ENCODE data around the gene GSK3B. TPM values are rescaled to one million over a fixed set of nuclear protein-coding genes. Genes with fewer than 3 reads are reported as not detected.

The GSK3B gene
- total RNA-seq, 5 donors from 2014 or later (not counting 1 experiment from before 2014, with no cell fraction given), result 30.5 to 47.9 (median 32.7) TPM

- Mint-ChIP-seq H3K27me3 (no peaks in the 10 kb centered on the region), H3K9me3 (peaks cover 0 to 3% (median 1%) of the 10 kb centered on the region in 3 donors), H3K4me3 (no peak overlapping the region), H3K27ac (no peak overlapping the region), H3K36me3 (peaks cover 46% of the 10 kb centered on the region), H3K4me1 (peaks cover 47 to 60% (median 51%) of the 10 kb centered on the region in 3 donors)
- ATAC-seq (replicated peaks in 1 of 4) (no peak), DNase-seq (no peak)
- no CpG with 5 or more reads among the region's 1 CpG for WGBS (ENCODE audit: insufficient coverage)
- ChIA-PET POLR2A (interaction anchor here in 1 of 2 donors (0.5 kb wide), 1 partner anchor 18 kb away, joined by 7 read pairs; no protein-coding TSS in a partner anchor), CTCF (no interaction called here)
- Histone ChIP-seq H3K27ac (ENCODE audit: low read length) (no peak overlapping the region), H3K9me3 (no peaks in the 10 kb centered on the region), H3K27me3 (replicated peaks in 1 of 2; ENCODE audit: control insufficient read depth in 2 of 2, extremely low read depth in 1 of 2, insufficient read depth in 2 of 2, low read length in 1 of 2) (no peaks in the 10 kb centered on the region), H3K36me3 (ENCODE audit: control insufficient read depth in 2 of 2, extremely low read depth in 1 of 2, insufficient read depth in 1 of 2, low read length in 1 of 2) (peaks cover 0 to 7% of the 10 kb centered on the region in 2 donors), H3K4me1 (ENCODE audit: control insufficient read depth in 1 of 2, extremely low read depth in 1 of 2, insufficient read depth in 2 of 2, low read length in 2 of 2) (no peaks in the 10 kb centered on the region), H3K4me3 (ENCODE audit: control insufficient read depth in 1 of 2, extremely low read depth in 1 of 2, low read length in 1 of 2) (no peak overlapping the region)
These were observed 116.9 kb downstream of the GSK3B start for GRCh38 chr3:119977353-119977752.

DNA sequence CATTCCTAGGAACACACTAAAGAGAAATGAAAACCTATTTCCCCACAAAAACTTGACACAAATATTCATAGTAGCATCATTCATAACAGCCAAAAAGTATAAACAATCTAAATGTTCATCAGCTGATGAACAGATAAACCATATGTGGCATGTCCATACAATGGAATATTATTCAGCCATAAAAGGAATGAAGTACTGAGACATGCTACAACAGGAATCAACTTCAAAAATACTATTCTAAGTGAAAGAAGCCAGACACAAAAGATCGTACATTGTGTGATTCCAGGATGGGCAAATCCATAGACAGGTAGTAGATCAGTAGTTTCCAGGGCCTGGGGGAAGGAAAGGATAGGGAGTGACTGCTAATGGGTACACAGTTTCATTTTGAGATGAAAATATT is 118.0 kb downstream of the GSK3B start:
- Histone ChIP-seq H3K4me1 (ENCODE audit: control insufficient read depth in 1 of 2, extremely low read depth in 1 of 2, insufficient read depth in 2 of 2, low read length in 2 of 2) (no peaks in the 10 kb centered on the region), H3K27ac (ENCODE audit: low read length) (no peak overlapping the region), H3K36me3 (ENCODE audit: control insufficient read depth in 2 of 2, extremely low read depth in 1 of 2, insufficient read depth in 1 of 2, low read length in 1 of 2) (peaks cover 0 to 7% of the 10 kb centered on the region in 2 donors), H3K9me3 (no peaks in the 10 kb centered on the region), H3K4me3 (ENCODE audit: control insufficient read depth in 1 of 2, extremely low read depth in 1 of 2, low read length in 1 of 2) (no peak overlapping the region), H3K27me3 (replicated peaks in 1 of 2; ENCODE audit: control insufficient read depth in 2 of 2, extremely low read depth in 1 of 2, insufficient read depth in 2 of 2, low read length in 1 of 2) (no peaks in the 10 kb centered on the region)
- H3K27ac Mint-ChIP-seq, result no peak overlapping the region
- WGBS (ENCODE audit: insufficient coverage), result no CpG with 5 or more reads among the region's 1 CpG
- POLR2A ChIA-PET, result no interaction called here
- CTCF ChIA-PET, result interaction anchor here in 1 of 2 donors (0.6 kb wide), 1 partner anchor 171 kb away, joined by 4 read pairs; no protein-coding TSS in a partner anchor
- H3K36me3 Mint-ChIP-seq, result peaks cover 44% of the 10 kb centered on the region
- H3K4me3 Mint-ChIP-seq, result no peak overlapping the region
- H3K27me3 Mint-ChIP-seq, result no peaks in the 10 kb centered on the region
- ATAC-seq (replicated peaks in 1 of 4), result no peak
- DNase-seq, result no peak
- peaks cover 46 to 56% (median 48%) of the 10 kb centered on the region in 3 donors for H3K4me1 Mint-ChIP-seq
- H3K9me3 Mint-ChIP-seq, result peaks cover 0 to 4% (median 3%) of the 10 kb centered on the region in 3 donors

GRCh38 chr3:119974656-119975055 is 119.6 kb downstream of the GSK3B start:
- POLR2A ChIA-PET, result no interaction called here

GRCh38 chr3:119973018-119973646 is 121.1 kb downstream of the GSK3B start:
- Mint-ChIP-seq H3K27me3 (no peaks in the 10 kb centered on the region), H3K4me1 (peaks cover 46 to 58% (median 48%) of the 10 kb centered on the region in 3 donors), H3K27ac (no peak overlapping the region), H3K4me3 (no peak overlapping the region), H3K36me3 (peaks cover 26% of the 10 kb centered on the region), H3K9me3 (peaks cover 0 to 4% (median 3%) of the 10 kb centered on the region in 3 donors)
- H3K27ac ChIP-seq (ENCODE audit: low read length), result no peak overlapping the region
- ATAC-seq (replicated peaks in 1 of 4) (no peak), DNase-seq (no peak)
- H3K27me3 ChIP-seq (replicated peaks in 1 of 2; ENCODE audit: control insufficient read depth in 2 of 2, extremely low read depth in 1 of 2, insufficient read depth in 2 of 2, low read length in 1 of 2), result no peaks in the 10 kb centered on the region
- WGBS (ENCODE audit: insufficient coverage), result 100% methylated on average over 1 of the region's 7 CpGs
- peaks cover 0 to 3% of the 10 kb centered on the region in 2 donors for H3K36me3 ChIP-seq (ENCODE audit: control insufficient read depth in 2 of 2, extremely low read depth in 1 of 2, insufficient read depth in 1 of 2, low read length in 1 of 2)
- CTCF ChIA-PET, result no interaction called here
- POLR2A ChIA-PET, result no interaction called here
- H3K9me3 ChIP-seq, result no peaks in the 10 kb centered on the region
- no peaks in the 10 kb centered on the region for H3K4me1 ChIP-seq (ENCODE audit: control insufficient read depth in 1 of 2, extremely low read depth in 1 of 2, insufficient read depth in 2 of 2, low read length in 2 of 2)
- no peak overlapping the region for H3K4me3 ChIP-seq (ENCODE audit: control insufficient read depth in 1 of 2, extremely low read depth in 1 of 2, low read length in 1 of 2)

More at GRCh38 chr3:119974656-119975055, 119.6 kb downstream of the GSK3B start:
- Mint-ChIP-seq H3K4me1 (peaks cover 44 to 58% (median 49%) of the 10 kb centered on the region in 3 donors), H3K9me3 (peaks cover 0 to 4% (median 3%) of the 10 kb centered on the region in 3 donors), H3K4me3 (no peak overlapping the region), H3K27me3 (no peaks in the 10 kb centered on the region), H3K27ac (no peak overlapping the region), H3K36me3 (peaks cover 38% of the 10 kb centered on the region)
- Histone ChIP-seq H3K9me3 (no peaks in the 10 kb centered on the region), H3K27me3 (replicated peaks in 1 of 2; ENCODE audit: control insufficient read depth in 2 of 2, extremely low read depth in 1 of 2, insufficient read depth in 2 of 2, low read length in 1 of 2) (no peaks in the 10 kb centered on the region), H3K4me3 (ENCODE audit: control insufficient read depth in 1 of 2, extremely low read depth in 1 of 2, low read length in 1 of 2) (no peak overlapping the region), H3K27ac (ENCODE audit: low read length) (no peak overlapping the region), H3K4me1 (ENCODE audit: control insufficient read depth in 1 of 2, extremely low read depth in 1 of 2, insufficient read depth in 2 of 2, low read length in 2 of 2) (no peaks in the 10 kb centered on the region), H3K36me3 (ENCODE audit: control insufficient read depth in 2 of 2, extremely low read depth in 1 of 2, insufficient read depth in 1 of 2, low read length in 1 of 2) (peaks cover 0 to 7% of the 10 kb centered on the region in 2 donors)
- CTCF ChIA-PET, result interaction anchor here (0.7 kb wide), 2 partner anchors 64 to 171 kb away, joined by 3 read pairs; no protein-coding TSS in a partner anchor
- WGBS (ENCODE audit: insufficient coverage), result 100% methylated on average over 2 of the region's 2 CpGs
- no peak for ATAC-seq (replicated peaks in 1 of 4)
- DNase-seq, result no peak

DNA sequence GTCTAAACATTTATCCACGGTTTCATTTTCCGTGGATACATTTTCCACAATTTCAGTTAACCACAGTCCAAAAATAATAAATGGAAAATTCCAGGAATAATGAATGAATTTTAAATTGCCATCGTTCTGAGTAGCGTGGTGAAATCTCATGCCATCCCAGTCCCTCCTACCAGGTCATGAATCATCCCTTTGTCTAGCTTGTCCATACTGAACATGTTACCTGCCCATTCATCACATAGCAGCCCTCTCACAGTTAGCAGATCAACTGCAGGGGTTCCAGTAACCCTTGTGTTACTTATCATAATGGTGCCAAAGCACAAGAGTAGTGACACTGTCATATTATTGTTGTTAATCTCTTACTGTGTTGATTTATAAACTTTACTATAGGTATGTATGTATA is 124.5 kb downstream of the GSK3B start:
- ATAC-seq (replicated peaks in 1 of 4), result no peak
- H3K4me1 Mint-ChIP-seq, result peaks cover 38 to 45% (median 38%) of the 10 kb centered on the region in 3 donors

GRCh38 chr3:119967353-119968006 is 126.8 kb downstream of the GSK3B start:
- ATAC-seq (replicated peaks in 1 of 4) (no peak), DNase-seq (no peak)
- Histone ChIP-seq H3K27me3 (replicated peaks in 1 of 2; ENCODE audit: control insufficient read depth in 2 of 2, extremely low read depth in 1 of 2, insufficient read depth in 2 of 2, low read length in 1 of 2) (no peaks in the 10 kb centered on the region), H3K4me3 (ENCODE audit: control insufficient read depth in 1 of 2, extremely low read depth in 1 of 2, low read length in 1 of 2) (no peak overlapping the region), H3K4me1 (ENCODE audit: control insufficient read depth in 1 of 2, extremely low read depth in 1 of 2, insufficient read depth in 2 of 2, low read length in 2 of 2) (no peaks in the 10 kb centered on the region), H3K36me3 (ENCODE audit: control insufficient read depth in 2 of 2, extremely low read depth in 1 of 2, insufficient read depth in 1 of 2, low read length in 1 of 2) (no peaks in the 10 kb centered on the region), H3K27ac (ENCODE audit: low read length) (no peak overlapping the region), H3K9me3 (no peaks in the 10 kb centered on the region)
- H3K36me3 Mint-ChIP-seq, result peaks cover 16% of the 10 kb centered on the region
- POLR2A ChIA-PET, result no interaction called here
- H3K27ac Mint-ChIP-seq, result no peak overlapping the region
- 95% methylated on average over 2 of the region's 7 CpGs for WGBS (ENCODE audit: insufficient coverage)
- H3K27me3 Mint-ChIP-seq, result no peaks in the 10 kb centered on the region
- no peak overlapping the region for H3K4me3 Mint-ChIP-seq
- peaks cover 0 to 7% (median 0%) of the 10 kb centered on the region in 3 donors for H3K9me3 Mint-ChIP-seq
- peaks cover 39 to 53% (median 41%) of the 10 kb centered on the region in 3 donors for H3K4me1 Mint-ChIP-seq
- CTCF ChIA-PET, result no interaction called here

More for the DNA sequence above, 124.5 kb downstream of the GSK3B start:
- Histone ChIP-seq H3K9me3 (no peaks in the 10 kb centered on the region), H3K27ac (ENCODE audit: low read length) (no peak overlapping the region), H3K4me1 (ENCODE audit: control insufficient read depth in 1 of 2, extremely low read depth in 1 of 2, insufficient read depth in 2 of 2, low read length in 2 of 2) (no peaks in the 10 kb centered on the region), H3K36me3 (ENCODE audit: control insufficient read depth in 2 of 2, extremely low read depth in 1 of 2, insufficient read depth in 1 of 2, low read length in 1 of 2) (no peaks in the 10 kb centered on the region), H3K27me3 (replicated peaks in 1 of 2; ENCODE audit: control insufficient read depth in 2 of 2, extremely low read depth in 1 of 2, insufficient read depth in 2 of 2, low read length in 1 of 2) (no peaks in the 10 kb centered on the region), H3K4me3 (ENCODE audit: control insufficient read depth in 1 of 2, extremely low read depth in 1 of 2, low read length in 1 of 2) (no peak overlapping the region)
- CTCF ChIA-PET, result no interaction called here
- Mint-ChIP-seq H3K9me3 (peaks cover 0 to 4% (median 3%) of the 10 kb centered on the region in 3 donors), H3K27ac (no peak overlapping the region), H3K36me3 (peaks cover 21% of the 10 kb centered on the region), H3K27me3 (no peaks in the 10 kb centered on the region), H3K4me3 (no peak overlapping the region)
- POLR2A ChIA-PET, result no interaction called here
- WGBS (ENCODE audit: insufficient coverage), result no CpG with 5 or more reads among the region's 4 CpGs
- no peak for DNase-seq

Measured in T-cell (primary cell).